PC-3 (cell line): ENCODE measurements around the gene GPX5. TPM values are rescaled to one million over a fixed set of nuclear protein-coding genes. Genes with fewer than 3 reads are reported as not detected.
"Not testable (repeated sequence)": the region's sequence is repeated elsewhere in the genome, so short reads cannot be mapped to it uniquely, and the experiment has no call there.

ENCODE experiments used
- ATAC-seq: fragments of 200-7000 bp; cut with Tn5 transposase; 2 replicates; pipeline ENCODE4 v1.9.1; 2020; ENCODE audit warnings: mild to moderate bottlenecking, moderate library complexity
- BruUV-seq: library from RNA; stranded (reverse); fragments of 400-500 nt; replicated peaks from 2 replicates; lab custom pipeline; 2021; lab: Mats Ljungman, UMichigan
- CTCF ChIA-PET: fragments of 300-600 bp; sonication (Branson Sonifier 250); formaldehyde crosslinking; loops from one replicate; lab custom pipeline; 2022; ENCODE audit warnings: antibody characterized with exemption; lab: Charles Lee
- POLR2A ChIA-PET: fragments of 300-600 bp; sonication (Branson Sonifier 250); formaldehyde crosslinking; loops from one replicate; lab custom pipeline; 2022; ENCODE audit warnings: antibody characterized with exemption; ENCODE audit not compliant: unreplicated experiment; lab: Charles Lee
- DNase-seq: peaks from one replicate; pipeline ENCODE4 v3.0.0-alpha.2; 2015
- H2AFZ ChIP-seq: fragments of 300-600 bp; sonication (generic); 2 replicates; pipeline ENCODE4 v1.6.0; 2016; ENCODE audit warnings: antibody characterized with exemption, low read length
- H3F3A ChIP-seq: fragments of 300-600 bp; sonication (generic); one replicate; pipeline ENCODE4 v1.6.0; 2017; ENCODE audit warnings: antibody characterized with exemption, low read length, control low read depth, mild to moderate bottlenecking; ENCODE audit not compliant: unreplicated experiment
- H3K27ac ChIP-seq: fragments of 300-600 bp; sonication (generic); 2 replicates; pipeline ENCODE4 v1.5.1; 2016; ENCODE audit warnings: mild to moderate bottlenecking, low read length
- H3K27me3 ChIP-seq: fragments of 300-600 bp; sonication (generic); 2 replicates; pipeline ENCODE4 v1.6.1; 2016; ENCODE audit warnings: low read length, mixed read lengths
- H3K36me3 ChIP-seq: fragments of 300-600 bp; sonication (generic); 2 replicates; pipeline ENCODE4 v1.6.1; 2016; ENCODE audit warnings: low read depth, mixed run types, low read length, mixed read lengths
- H3K4me1 ChIP-seq: fragments of 300-600 bp; sonication (generic); 2 replicates; pipeline ENCODE4 v1.5.1; 2016; ENCODE audit warnings: low read length; ENCODE audit not compliant: insufficient read depth
- H3K4me2 ChIP-seq: fragments of 300-600 bp; sonication (generic); 2 replicates; pipeline ENCODE4 v1.6.0; 2016; ENCODE audit warnings: low read length
- H3K4me3 ChIP-seq: fragments of 300-600 bp; sonication (generic); 2 replicates; pipeline ENCODE4 v1.5.1; 2016; ENCODE audit warnings: mild to moderate bottlenecking, low read length, mixed read lengths
- H3K79me2 ChIP-seq: fragments of 300-600 bp; sonication (generic); 2 replicates; pipeline ENCODE4 v1.6.1; 2017; ENCODE audit warnings: low read length, mixed read lengths
- H3K9ac ChIP-seq: fragments of 300-600 bp; sonication (generic); 2 replicates; pipeline ENCODE4 v1.6.0; 2016; ENCODE audit warnings: mild to moderate bottlenecking, low read length
- H3K9me2 ChIP-seq: fragments of 300-600 bp; sonication (generic); replicated peaks from 2 replicates; pipeline ENCODE4 v1.6.1; 2016; ENCODE audit warnings: mixed run types, low read length, mixed read lengths
- H3K9me3 ChIP-seq: fragments of 300-600 bp; sonication (generic); 2 replicates; pipeline ENCODE4 v1.6.1; 2016; ENCODE audit warnings: low read length, mixed read lengths
- H4K20me1 ChIP-seq: fragments of 300-600 bp; sonication (generic); 2 replicates; pipeline ENCODE4 v1.6.1; 2016; ENCODE audit warnings: low read length, mixed read lengths
- CTCF ChIP-seq: fragments of 300-600 bp; sonication (generic); conservative IDR thresholded peaks from 2 replicates; pipeline ENCODE4 v1.5.1; 2017; ENCODE audit warnings: antibody characterized with exemption, low read depth, mild to moderate bottlenecking, low read length
- EZH2 ChIP-seq: fragments of 300-600 bp; sonication (generic); IDR thresholded peaks from one replicate; pipeline ENCODE4 v1.6.1; 2017; ENCODE audit warnings: antibody characterized with exemption, mild to moderate bottlenecking, low read length; ENCODE audit not compliant: unreplicated experiment
- EZH2phosphoT487 ChIP-seq: fragments of 300-600 bp; sonication (generic); IDR thresholded peaks from 2 replicates; pipeline ENCODE4 v1.6.1; 2018; ENCODE audit warnings: mild to moderate bottlenecking, antibody characterized with exemption, low read length, borderline replicate concordance
- intact Hi-C: fragments of 100-400 bp; cut with micrococcal nuclease; formaldehyde crosslinking; loops from 2 replicates; pipeline ENCODE4 v1.9.0; 2023
- total RNA-seq: library from RNA; depleted of rRNA; stranded (reverse); fragments of >200 nt; gene quantifications from 2 replicates; pipeline ENCODE4 v1.2.3, GENCODE V29; 2014

Gene GPX5
- total RNA-seq, 1 experiment from 2014 or later: not detected

- no TSS peak for BruUV-seq
- no peaks in the 10 kb centered on the region for H3K36me3 ChIP-seq
- ChIA-PET CTCF (no interaction called here), POLR2A (no interaction called here)
- H3K27ac ChIP-seq: no peak overlapping the region
- H3F3A ChIP-seq: no peaks in the 10 kb centered on the region
- DNase-seq: no peak
- H3K4me1 ChIP-seq: no peaks in the 10 kb centered on the region
- ATAC-seq: no peak
- no peaks in the 10 kb centered on the region for H4K20me1 ChIP-seq
- no peaks in the 10 kb centered on the region for H3K9me3 ChIP-seq
- H3K79me2 ChIP-seq: no peaks in the 10 kb centered on the region
- peaks cover 49% of the 10 kb centered on the region for H3K27me3 ChIP-seq
- TF ChIP-seq CTCF: no peak
- no peak for TF ChIP-seq EZH2
- no peak for TF ChIP-seq EZH2phosphoT487
- H2AFZ ChIP-seq: no peak overlapping the region
- H3K4me2 ChIP-seq: no peak overlapping the region
- no peaks in the 10 kb centered on the region for H3K9me2 ChIP-seq
- intact Hi-C loops: no loop called here
- H3K9ac ChIP-seq: no peak overlapping the region
- no peak overlapping the region for H3K4me3 ChIP-seq
These were observed 24.4 kb upstream of the GPX5 start for GRCh38 chr6:28501259-28501658.

GRCh38 chr6:28502136-28502535 lies 23.5 kb upstream of the GPX5 start:
- POLR2A ChIA-PET, H3K9me3 ChIP-seq, H3K36me3 ChIP-seq, intact Hi-C loops, CTCF ChIA-PET, H3K4me3 ChIP-seq, ATAC-seq, BruUV-seq, H4K20me1 ChIP-seq, H3K4me2 ChIP-seq, H3K9me2 ChIP-seq, H3K4me1 ChIP-seq, H3K27ac ChIP-seq, H3K79me2 ChIP-seq, H2AFZ ChIP-seq, DNase-seq, H3K9ac ChIP-seq, H3F3A ChIP-seq: not testable (repeated sequence)
- H3K27me3 ChIP-seq: peaks cover 54% of the 10 kb centered on the region

GRCh38 chr6:28502709-28503305 lies 22.9 kb upstream of the GPX5 start:
- H3K9me3 ChIP-seq, H2AFZ ChIP-seq, H3K9me2 ChIP-seq, H3K4me2 ChIP-seq, H3K4me1 ChIP-seq, H3K36me3 ChIP-seq, H3K79me2 ChIP-seq, BruUV-seq, intact Hi-C loops, DNase-seq, H3K9ac ChIP-seq, H4K20me1 ChIP-seq, H3K4me3 ChIP-seq, H3K27ac ChIP-seq, POLR2A ChIA-PET, H3F3A ChIP-seq, ATAC-seq, CTCF ChIA-PET: not testable (repeated sequence)
- peaks cover 57% of the 10 kb centered on the region for H3K27me3 ChIP-seq

- no peaks in the 10 kb centered on the region for H3K9me3 ChIP-seq
- H3K9me2 ChIP-seq: no peaks in the 10 kb centered on the region
- H3K27ac ChIP-seq: no peak overlapping the region
- CTCF ChIA-PET: no interaction called here
- ATAC-seq: no peak
- H4K20me1 ChIP-seq: no peaks in the 10 kb centered on the region
- no peak overlapping the region for H3K9ac ChIP-seq
- BruUV-seq: no TSS peak
- no peak for DNase-seq
- no peak overlapping the region for H2AFZ ChIP-seq
- H3K36me3 ChIP-seq: no peaks in the 10 kb centered on the region
- no peaks in the 10 kb centered on the region for H3K4me1 ChIP-seq
- H3K4me3 ChIP-seq: no peak overlapping the region
- intact Hi-C loops: no loop called here
- H3K79me2 ChIP-seq: no peaks in the 10 kb centered on the region
- peaks cover 52% of the 10 kb centered on the region for H3K27me3 ChIP-seq
- no peaks in the 10 kb centered on the region for H3F3A ChIP-seq
- TF ChIP-seq EZH2phosphoT487 (no peak), EZH2 (no peak)
- H3K4me2 ChIP-seq: no peak overlapping the region
- POLR2A ChIA-PET: no interaction called here
These were observed 19.9 kb upstream of the GPX5 start for GRCh38 chr6:28505733-28506132.
